Activated T-helper 2 cell treated with anti-CD3 and anti-CD28 coated beads, Interferon-gamma antibody, Interleukin-2, Interleukin-4, amounts not matched to agents 10 μg/mL and 5 μg/mL and 100 μg/mL, durations not matched to agents 14 hours and 24 hours and 36 hours (primary cell): Measurements from ENCODE around the gene MYO16. TPM values are rescaled to one million over a fixed set of nuclear protein-coding genes. Genes with fewer than 3 reads are reported as not detected.

ENCODE experiments used
- DNase-seq: peaks from one replicate; pipeline ENCODE4 v3.0.0; 2021; ENCODE audit warnings: low spot score
- H3K27ac Mint-ChIP-seq: one replicate; pipeline ENCODE4 v1.8.0; 2021; ENCODE audit warnings: mixed read lengths
- H3K27me3 Mint-ChIP-seq: one replicate; pipeline ENCODE4 v1.8.0; 2021; ENCODE audit warnings: low read depth, mixed read lengths
- H3K36me3 Mint-ChIP-seq: one replicate; pipeline ENCODE4 v1.8.0; 2021; ENCODE audit warnings: low read depth, mixed read lengths
- H3K4me1 Mint-ChIP-seq: one replicate; pipeline ENCODE4 v1.8.0; 2021; ENCODE audit warnings: low read depth, mixed read lengths
- H3K4me3 Mint-ChIP-seq: one replicate; pipeline ENCODE4 v1.8.0; 2021; ENCODE audit warnings: low read depth, mild to moderate bottlenecking, moderate library complexity, mixed read lengths
- H3K9me3 Mint-ChIP-seq: one replicate; pipeline ENCODE4 v1.8.0; 2021; ENCODE audit warnings: mixed read lengths
- intact Hi-C: fragments of 100-400 bp; cut with micrococcal nuclease; formaldehyde crosslinking; loops from one replicate; pipeline ENCODE4 v1.15.1; 2023
- total RNA-seq: library from RNA; stranded (reverse); gene quantifications from 2 replicates; pipeline ENCODE4 v1.2.3, GENCODE V29; 2022

MYO16 gene
- total RNA-seq, 1 donor from 2014 or later: not detected

- H3K27me3 Mint-ChIP-seq: no peaks in the 10 kb centered on the region
- H3K36me3 Mint-ChIP-seq: no peaks in the 10 kb centered on the region
- no peak overlapping the region for H3K27ac Mint-ChIP-seq
- H3K4me1 Mint-ChIP-seq: no peaks in the 10 kb centered on the region
- no peak for DNase-seq
- H3K9me3 Mint-ChIP-seq: no peaks in the 10 kb centered on the region
- no peak overlapping the region for H3K4me3 Mint-ChIP-seq
- intact Hi-C loops: no loop called here
Observed at GRCh38 chr13:109244566-109244965, 615.2 kb downstream of the MYO16 start.

- H3K4me3 Mint-ChIP-seq: no peak overlapping the region
- H3K27ac Mint-ChIP-seq: no peak overlapping the region
- H3K9me3 Mint-ChIP-seq: no peaks in the 10 kb centered on the region
- no peak for DNase-seq
- H3K36me3 Mint-ChIP-seq: no peaks in the 10 kb centered on the region
- H3K27me3 Mint-ChIP-seq: no peaks in the 10 kb centered on the region
- no peaks in the 10 kb centered on the region for H3K4me1 Mint-ChIP-seq
- intact Hi-C loops: no loop called here
Observed at GRCh38 chr13:109246001-109246400, 616.6 kb downstream of the MYO16 start.

GRCh38 chr13:109249780-109250528 is 620.5 kb downstream of the MYO16 start:
- no peaks in the 10 kb centered on the region for H3K27me3 Mint-ChIP-seq
- intact Hi-C loops: no loop called here
- H3K27ac Mint-ChIP-seq: no peak overlapping the region
- H3K4me1 Mint-ChIP-seq: no peaks in the 10 kb centered on the region
- no peaks in the 10 kb centered on the region for H3K36me3 Mint-ChIP-seq
- H3K4me3 Mint-ChIP-seq: no peak overlapping the region
- no peak for DNase-seq
- H3K9me3 Mint-ChIP-seq: no peaks in the 10 kb centered on the region

- no peaks in the 10 kb centered on the region for H3K9me3 Mint-ChIP-seq
- H3K36me3 Mint-ChIP-seq: no peaks in the 10 kb centered on the region
- H3K27me3 Mint-ChIP-seq: no peaks in the 10 kb centered on the region
- intact Hi-C loops: no loop called here
- no peak overlapping the region for H3K4me3 Mint-ChIP-seq
- no peak overlapping the region for H3K27ac Mint-ChIP-seq
- DNase-seq: no peak
- no peaks in the 10 kb centered on the region for H3K4me1 Mint-ChIP-seq
Observed at GRCh38 chr13:109251956-109252355, 622.5 kb downstream of the MYO16 start.

- H3K4me1 Mint-ChIP-seq: no peaks in the 10 kb centered on the region
- DNase-seq: no peak
- H3K9me3 Mint-ChIP-seq: no peaks in the 10 kb centered on the region
- intact Hi-C loops: no loop called here
- no peaks in the 10 kb centered on the region for H3K27me3 Mint-ChIP-seq
- H3K4me3 Mint-ChIP-seq: no peak overlapping the region
- H3K36me3 Mint-ChIP-seq: no peaks in the 10 kb centered on the region
- H3K27ac Mint-ChIP-seq: no peak overlapping the region
Observed at GRCh38 chr13:109253316-109253715, 623.9 kb downstream of the MYO16 start.

GRCh38 chr13:109254274-109254673 is 624.9 kb downstream of the MYO16 start:
- no peaks in the 10 kb centered on the region for H3K36me3 Mint-ChIP-seq
- H3K4me3 Mint-ChIP-seq: no peak overlapping the region
- no peak overlapping the region for H3K27ac Mint-ChIP-seq
- no peaks in the 10 kb centered on the region for H3K4me1 Mint-ChIP-seq
- no peaks in the 10 kb centered on the region for H3K27me3 Mint-ChIP-seq
- H3K9me3 Mint-ChIP-seq: no peaks in the 10 kb centered on the region
- no peak for DNase-seq
- intact Hi-C loops: no loop called here

GRCh38 chr13:109255141-109255856 is 625.9 kb downstream of the MYO16 start:
- intact Hi-C loops: no loop called here
- DNase-seq: no peak
- Mint-ChIP-seq H3K27ac (no peak overlapping the region), H3K27me3 (no peaks in the 10 kb centered on the region), H3K4me3 (no peak overlapping the region), H3K36me3 (no peaks in the 10 kb centered on the region), H3K4me1 (no peaks in the 10 kb centered on the region), H3K9me3 (no peaks in the 10 kb centered on the region)

GRCh38 chr13:109256866-109257760 is 627.7 kb downstream of the MYO16 start:
- H3K9me3 Mint-ChIP-seq: no peaks in the 10 kb centered on the region
- no peaks in the 10 kb centered on the region for H3K27me3 Mint-ChIP-seq
- DNase-seq: no peak
- no peaks in the 10 kb centered on the region for H3K4me1 Mint-ChIP-seq
- no peaks in the 10 kb centered on the region for H3K36me3 Mint-ChIP-seq
- intact Hi-C loops: no loop called here
- no peak overlapping the region for H3K27ac Mint-ChIP-seq
- H3K4me3 Mint-ChIP-seq: no peak overlapping the region
